ENCODE measurements around the gene ARHGAP35. TPM values are rescaled to one million over a fixed set of nuclear protein-coding genes. Genes with fewer than 3 reads are reported as not detected.

ARHGAP35 gene
- total and polyA plus RNA-seq, 4 experiments from 2014 or later = 1.1 to 49.0 (median 29.1) TPM

DNA sequence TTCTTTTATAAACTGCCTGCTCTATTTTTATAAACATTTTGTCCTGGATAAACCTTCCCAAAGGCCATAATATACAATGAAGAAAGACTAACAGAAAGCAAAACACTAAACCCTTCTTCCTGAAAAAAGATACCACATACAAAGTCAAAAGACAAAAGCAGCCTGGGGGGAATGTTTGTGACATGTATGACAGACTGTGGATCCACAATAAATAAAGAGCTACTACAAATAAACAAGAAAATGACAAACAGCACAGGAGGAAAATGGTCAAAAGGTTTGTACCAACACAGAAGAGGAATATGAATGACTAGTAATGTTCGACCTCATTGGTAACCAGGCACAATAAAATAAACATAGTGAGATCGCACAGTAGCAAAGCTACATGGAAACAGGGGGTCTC is 29.9 kb upstream of the ARHGAP35 start:
- Histone ChIP-seq H3K4me1 (ENCODE audit: insufficient read depth, low read length) (no peaks in the 10 kb centered on the region), H3K36me3 (ENCODE audit: insufficient read depth, low read length) (no peaks in the 10 kb centered on the region), H3K27me3 (ENCODE audit: insufficient read depth, low read length) (no peaks in the 10 kb centered on the region), H3K27ac (ENCODE audit: low read depth, low read length) (no peak overlapping the region), H3K4me3 (ENCODE audit: low read length in 2 of 2) (no peak overlapping the region), H3K9me3 (ENCODE audit: control insufficient read depth in 1 of 2, low read length in 2 of 2) (no peaks in the 10 kb centered on the region)
- H3K27ac Mint-ChIP-seq = no peak overlapping the region
- peaks cover 0 to 2% (median under 1%) of the 10 kb centered on the region in 4 donors for H3K4me1 Mint-ChIP-seq
- H3K4me3 Mint-ChIP-seq = no peak overlapping the region
- CTCF ChIA-PET (ENCODE audit: partially characterized antibody) = interaction anchor here (0.8 to 3.9 kb wide), 4 partner anchors 9 to 77 kb away, joined by 3 to 21 read pairs (median 12); no protein-coding TSS in a partner anchor
- H3K27me3 Mint-ChIP-seq = no peaks in the 10 kb centered on the region
- H3K9me3 Mint-ChIP-seq = no peaks in the 10 kb centered on the region
- intact Hi-C loops (cut with micrococcal nuclease) = no loop called here
- POLR2A ChIA-PET (ENCODE audit: partially characterized antibody) = no interaction called here
- peaks cover 0 to 3% of the 10 kb centered on the region in 2 donors for H3K36me3 Mint-ChIP-seq
- DNase-seq = no peak

DNA sequence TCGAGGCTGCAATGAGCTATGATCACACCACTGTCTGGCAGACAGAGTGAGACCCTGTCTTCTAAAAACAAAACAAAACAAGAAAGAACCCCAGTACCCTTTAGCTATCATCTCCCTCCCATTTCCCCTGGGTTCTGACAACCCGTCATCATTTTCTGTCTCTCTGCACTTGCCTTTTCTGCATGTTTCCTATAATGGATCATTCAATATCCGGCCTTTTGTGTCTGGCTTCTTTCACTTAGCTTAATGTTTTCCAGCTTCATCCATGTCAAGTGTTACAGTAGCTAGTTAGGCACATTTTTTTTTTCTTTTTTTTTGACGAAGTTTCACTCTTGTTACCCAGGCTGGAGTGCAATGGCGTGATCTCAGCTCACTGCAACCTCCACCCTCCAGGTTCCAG is 26.7 kb upstream of the ARHGAP35 start:
- Histone ChIP-seq H3K27me3 (ENCODE audit: insufficient read depth, low read length) (no peaks in the 10 kb centered on the region), H3K4me1 (ENCODE audit: insufficient read depth, low read length) (no peaks in the 10 kb centered on the region), H3K4me3 (ENCODE audit: low read length in 2 of 2) (no peak overlapping the region), H3K36me3 (ENCODE audit: insufficient read depth, low read length) (peaks cover 6% of the 10 kb centered on the region), H3K27ac (ENCODE audit: low read depth, low read length) (no peak overlapping the region), H3K9me3 (ENCODE audit: control insufficient read depth in 1 of 2, low read length in 2 of 2) (no peaks in the 10 kb centered on the region)
- Mint-ChIP-seq H3K4me3 (no peak overlapping the region), H3K9me3 (no peaks in the 10 kb centered on the region), H3K4me1 (peaks cover 0 to 1% (median under 1%) of the 10 kb centered on the region in 4 donors), H3K27me3 (no peaks in the 10 kb centered on the region), H3K36me3 (peaks cover 3 to 18% of the 10 kb centered on the region in 2 donors), H3K27ac (no peak overlapping the region)
- intact Hi-C loops (cut with micrococcal nuclease) = no loop called here
- ChIA-PET POLR2A (ENCODE audit: partially characterized antibody) (no interaction called here), CTCF (ENCODE audit: partially characterized antibody) (interaction anchor here (1.0 to 1.4 kb wide), 4 partner anchors 12 to 179 kb away, joined by 3 to 7 read pairs (median 4); no protein-coding TSS in a partner anchor)
- no peak for DNase-seq

DNA sequence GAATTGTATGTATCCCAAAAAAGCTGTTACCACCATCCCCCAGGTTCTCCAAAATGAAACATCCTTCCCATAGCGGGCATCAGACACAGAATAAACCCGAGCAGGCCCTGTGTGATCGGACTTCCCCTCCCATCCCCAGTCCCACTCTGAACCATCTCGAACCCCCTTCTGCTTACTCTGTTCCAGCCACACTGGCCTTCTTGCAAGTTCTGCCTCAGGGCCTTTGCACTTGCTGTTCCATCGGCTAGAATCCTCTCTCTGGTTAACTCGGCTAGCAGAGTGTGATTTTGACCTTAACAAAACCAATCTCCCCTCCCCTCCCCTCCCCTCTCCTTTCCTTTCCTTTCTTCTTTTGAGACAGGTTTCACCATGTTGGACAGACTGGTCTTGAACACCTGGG is 25.8 kb upstream of the ARHGAP35 start:
- no peak overlapping the region for H3K4me3 ChIP-seq (ENCODE audit: low read length in 2 of 2)
- Mint-ChIP-seq H3K36me3 (peaks cover 3 to 20% of the 10 kb centered on the region in 2 donors), H3K27me3 (no peaks in the 10 kb centered on the region), H3K27ac (no peak overlapping the region), H3K4me3 (no peak overlapping the region), H3K4me1 (no peaks in the 10 kb centered on the region), H3K9me3 (no peaks in the 10 kb centered on the region)
- no peak for DNase-seq
- H3K4me1 ChIP-seq (ENCODE audit: insufficient read depth, low read length) = no peaks in the 10 kb centered on the region
- POLR2A ChIA-PET (ENCODE audit: partially characterized antibody) = no interaction called here
- no peak overlapping the region for H3K27ac ChIP-seq (ENCODE audit: low read depth, low read length)
- peaks cover 14% of the 10 kb centered on the region for H3K36me3 ChIP-seq (ENCODE audit: insufficient read depth, low read length)
- intact Hi-C loops (cut with micrococcal nuclease) = no loop called here
- CTCF ChIA-PET (ENCODE audit: partially characterized antibody) = interaction anchor here (1.4 kb wide), 1 partner anchor 13 kb away, joined by 5 read pairs; no protein-coding TSS in a partner anchor
- no peaks in the 10 kb centered on the region for H3K9me3 ChIP-seq (ENCODE audit: control insufficient read depth in 1 of 2, low read length in 2 of 2)
- no peaks in the 10 kb centered on the region for H3K27me3 ChIP-seq (ENCODE audit: insufficient read depth, low read length)

GRCh38 chr19:46838160-46838559 is 22.6 kb upstream of the ARHGAP35 start:
- peaks cover 14 to 44% of the 10 kb centered on the region in 2 donors for H3K36me3 Mint-ChIP-seq
- POLR2A ChIA-PET (ENCODE audit: partially characterized antibody) = no interaction called here
- H3K27me3 ChIP-seq (ENCODE audit: insufficient read depth, low read length) = no peaks in the 10 kb centered on the region

GRCh38 chr19:46839752-46840497 is 20.9 kb upstream of the ARHGAP35 start:
- POLR2A ChIA-PET (ENCODE audit: partially characterized antibody) = interaction anchor here (0.7 to 2.1 kb wide), 10 partner anchors 18 to 137 kb away, joined by 3 to 15 read pairs (median 4); partner anchors contain the start of gene SLC1A5
- no peak overlapping the region for H3K4me3 ChIP-seq (ENCODE audit: low read length in 2 of 2)
- no peaks in the 10 kb centered on the region for H3K27me3 ChIP-seq (ENCODE audit: insufficient read depth, low read length)
- CTCF ChIA-PET (ENCODE audit: partially characterized antibody) = interaction anchor here (0.7 to 11.4 kb wide), 41 partner anchors 9 to 597 kb away, joined by 3 to 335 read pairs (median 6); partner anchors contain the start of genes AP2S1 and SLC1A5
- peaks cover 3% of the 10 kb centered on the region for H3K4me1 ChIP-seq (ENCODE audit: insufficient read depth, low read length)
- H3K4me1 Mint-ChIP-seq = peaks cover 0 to 4% (median 3%) of the 10 kb centered on the region in 4 donors
- H3K9me3 ChIP-seq (ENCODE audit: control insufficient read depth in 1 of 2, low read length in 2 of 2) = no peaks in the 10 kb centered on the region
- H3K36me3 Mint-ChIP-seq = peaks cover 20 to 49% of the 10 kb centered on the region in 2 donors
- no peaks in the 10 kb centered on the region for H3K9me3 Mint-ChIP-seq
- intact Hi-C loops (cut with micrococcal nuclease) = loop anchor here (1.0 kb wide), 2 partner anchors 54 to 83 kb away; no protein-coding TSS in a partner anchor
- no peak overlapping the region for H3K27ac ChIP-seq (ENCODE audit: low read depth, low read length)
- H3K27me3 Mint-ChIP-seq = no peaks in the 10 kb centered on the region
- H3K27ac Mint-ChIP-seq = peak overlapping the region in 4 of 7 donors; percentile 32 to 56 (median 50)
- peaks cover 30% of the 10 kb centered on the region for H3K36me3 ChIP-seq (ENCODE audit: insufficient read depth, low read length)
- DNase-seq = no peak
- H3K4me3 Mint-ChIP-seq = no peak overlapping the region

More at GRCh38 chr19:46838160-46838559, 22.6 kb upstream of the ARHGAP35 start:
- Mint-ChIP-seq H3K27me3 (no peaks in the 10 kb centered on the region), H3K27ac (no peak overlapping the region), H3K4me3 (no peak overlapping the region), H3K9me3 (no peaks in the 10 kb centered on the region), H3K4me1 (peaks cover 0 to 3% (median 1%) of the 10 kb centered on the region in 4 donors)
- intact Hi-C loops (cut with micrococcal nuclease) = no loop called here
- no peak overlapping the region for H3K4me3 ChIP-seq (ENCODE audit: low read length in 2 of 2)
- CTCF ChIA-PET (ENCODE audit: partially characterized antibody) = interaction anchor here (1.0 to 11.4 kb wide), 3 partner anchors 33 to 83 kb away, joined by 3 to 335 read pairs (median 4); no protein-coding TSS in a partner anchor
- no peak for DNase-seq
- peaks cover 3% of the 10 kb centered on the region for H3K4me1 ChIP-seq (ENCODE audit: insufficient read depth, low read length)
- no peak overlapping the region for H3K27ac ChIP-seq (ENCODE audit: low read depth, low read length)
- H3K9me3 ChIP-seq (ENCODE audit: control insufficient read depth in 1 of 2, low read length in 2 of 2) = no peaks in the 10 kb centered on the region
- peaks cover 20% of the 10 kb centered on the region for H3K36me3 ChIP-seq (ENCODE audit: insufficient read depth, low read length)

DNA sequence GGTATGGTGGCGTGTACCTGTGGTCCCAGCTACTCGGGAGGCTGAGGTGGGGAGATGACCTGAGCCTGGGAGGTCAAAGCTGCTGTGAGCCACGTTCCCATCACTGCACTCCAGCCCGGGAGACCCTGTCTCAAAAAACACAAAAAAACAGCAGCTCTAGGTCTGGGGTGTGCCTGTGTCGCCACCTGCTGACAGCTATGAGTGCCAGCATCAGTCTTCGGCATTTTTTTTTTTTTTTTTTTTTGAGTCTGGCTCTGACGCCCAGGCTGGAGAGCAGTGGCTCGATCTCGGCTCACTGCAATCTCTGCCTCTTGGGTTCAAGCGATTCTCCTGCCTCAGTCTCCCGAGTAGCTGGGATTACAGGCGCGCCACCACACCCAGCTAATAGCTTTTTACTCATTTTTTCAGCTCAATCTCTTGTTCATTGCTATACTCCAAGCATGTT is 20.3 kb upstream of the ARHGAP35 start:
- peaks cover 3% of the 10 kb centered on the region for H3K4me1 ChIP-seq (ENCODE audit: insufficient read depth, low read length)
- H3K9me3 ChIP-seq (ENCODE audit: control insufficient read depth in 1 of 2, low read length in 2 of 2) = no peaks in the 10 kb centered on the region
- no peaks in the 10 kb centered on the region for H3K9me3 Mint-ChIP-seq
- ChIA-PET CTCF (ENCODE audit: partially characterized antibody) (interaction anchor here (0.7 to 11.4 kb wide), 48 partner anchors 9 to 596 kb away, joined by 3 to 335 read pairs (median 5); partner anchors contain the start of genes AP2S1 and SLC1A5), POLR2A (ENCODE audit: partially characterized antibody) (interaction anchor here (0.7 to 2.1 kb wide), 10 partner anchors 19 to 137 kb away, joined by 3 to 15 read pairs (median 4); partner anchors contain the start of gene SLC1A5)
- peaks cover 30% of the 10 kb centered on the region for H3K36me3 ChIP-seq (ENCODE audit: insufficient read depth, low read length)
- intact Hi-C loops (cut with micrococcal nuclease) = loop anchor here (1.0 kb wide), 2 partner anchors 54 to 83 kb away; no protein-coding TSS in a partner anchor
- H3K4me3 Mint-ChIP-seq = no peak overlapping the region
- no peak overlapping the region for H3K27ac ChIP-seq (ENCODE audit: low read depth, low read length)
- peak overlapping the region in 5 of 7 donors; percentile 42 to 56 (median 51) for H3K27ac Mint-ChIP-seq
- H3K27me3 ChIP-seq (ENCODE audit: insufficient read depth, low read length) = no peaks in the 10 kb centered on the region
- H3K4me1 Mint-ChIP-seq = peaks cover under 1 to 4% (median 3%) of the 10 kb centered on the region in 4 donors
- peak; percentile 57 to 63 (median 60) for DNase-seq
- H3K4me3 ChIP-seq (ENCODE audit: low read length in 2 of 2) = no peak overlapping the region
- peaks cover 22 to 52% of the 10 kb centered on the region in 2 donors for H3K36me3 Mint-ChIP-seq
- H3K27me3 Mint-ChIP-seq = no peaks in the 10 kb centered on the region

Measured in CD4-positive, alpha-beta memory T cell (primary cell).